ENCODE data around the gene DYNLT3. TPM values are rescaled to one million over a fixed set of nuclear protein-coding genes. Genes with fewer than 3 reads are reported as not detected.

DYNLT3 gene, protein sequence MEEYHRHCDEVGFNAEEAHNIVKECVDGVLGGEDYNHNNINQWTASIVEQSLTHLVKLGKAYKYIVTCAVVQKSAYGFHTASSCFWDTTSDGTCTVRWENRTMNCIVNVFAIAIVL
- 10 to 100 TPM; 50.4 to 52.9 TPM for total RNA-seq

DNA sequence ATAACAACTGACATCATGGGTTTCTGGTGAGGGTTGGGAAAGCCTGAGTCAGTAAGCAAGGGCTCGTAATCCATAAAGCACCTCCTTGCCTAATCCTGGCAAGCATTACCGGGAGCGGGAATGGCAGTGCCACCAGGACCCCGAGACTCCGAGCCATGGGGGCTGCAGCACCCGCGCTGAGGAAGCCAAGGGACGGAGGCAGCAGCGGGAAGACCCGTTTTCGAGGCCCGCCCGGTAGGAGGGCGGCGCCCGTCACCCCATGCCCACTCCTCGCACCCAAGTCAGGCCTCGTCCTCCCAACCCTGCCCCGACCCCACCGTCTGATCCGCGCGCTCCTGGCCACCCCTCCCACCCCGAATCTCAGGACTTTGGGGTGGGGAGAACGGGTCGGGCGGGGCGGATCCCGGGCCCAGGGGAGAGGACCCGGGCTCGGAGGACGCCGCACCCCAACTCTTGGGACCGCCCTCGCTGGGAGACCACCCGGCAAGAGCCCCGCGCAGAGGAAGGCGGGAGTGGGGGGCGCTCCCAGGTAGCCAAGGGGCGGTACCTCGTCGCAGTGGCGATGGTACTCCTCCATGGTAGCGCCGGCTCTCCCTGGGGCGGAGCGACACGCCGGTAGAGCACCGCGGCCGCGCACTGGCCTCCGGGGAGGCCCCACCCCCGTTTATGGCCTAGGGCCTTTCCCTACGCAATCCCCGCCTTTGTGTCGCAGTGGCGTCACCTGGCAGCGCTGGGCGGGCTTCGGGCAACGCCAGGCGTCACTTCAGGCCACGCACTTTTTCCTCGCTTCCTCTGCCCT lies at the start of gene DYNLT3:
DYNLT3 (minus strand) TSS at position 638 of the 799 bp plus-strand sequence; CDS start at position 577, 61 bp downstream.
- ATAC-seq (ENCODE audit: insufficient number of reproducible peaks, low FRiP score, low read depth) (peak; percentile 89), DNase-seq (ENCODE audit: low spot score) (peak; percentile 10)
- Histone ChIP-seq H3K9me3 (no peaks in the 10 kb centered on the region), H3K27me3 (replicated peaks; ENCODE audit: insufficient read depth) (no peaks in the 10 kb centered on the region), H3K4me1 (ENCODE audit: control insufficient read depth in 1 of 2, low read depth in 2 of 2) (peaks cover 3 to 8% of the 10 kb centered on the region in 2 donors), H3K27ac (peak within 1 kb of the TSS; percentile 76 to 91), H3K4me3 (peak within 1 kb of the TSS; percentile 92), H3K36me3 (no peaks in the 10 kb centered on the region)
- TF ChIP-seq, protein P1, sequence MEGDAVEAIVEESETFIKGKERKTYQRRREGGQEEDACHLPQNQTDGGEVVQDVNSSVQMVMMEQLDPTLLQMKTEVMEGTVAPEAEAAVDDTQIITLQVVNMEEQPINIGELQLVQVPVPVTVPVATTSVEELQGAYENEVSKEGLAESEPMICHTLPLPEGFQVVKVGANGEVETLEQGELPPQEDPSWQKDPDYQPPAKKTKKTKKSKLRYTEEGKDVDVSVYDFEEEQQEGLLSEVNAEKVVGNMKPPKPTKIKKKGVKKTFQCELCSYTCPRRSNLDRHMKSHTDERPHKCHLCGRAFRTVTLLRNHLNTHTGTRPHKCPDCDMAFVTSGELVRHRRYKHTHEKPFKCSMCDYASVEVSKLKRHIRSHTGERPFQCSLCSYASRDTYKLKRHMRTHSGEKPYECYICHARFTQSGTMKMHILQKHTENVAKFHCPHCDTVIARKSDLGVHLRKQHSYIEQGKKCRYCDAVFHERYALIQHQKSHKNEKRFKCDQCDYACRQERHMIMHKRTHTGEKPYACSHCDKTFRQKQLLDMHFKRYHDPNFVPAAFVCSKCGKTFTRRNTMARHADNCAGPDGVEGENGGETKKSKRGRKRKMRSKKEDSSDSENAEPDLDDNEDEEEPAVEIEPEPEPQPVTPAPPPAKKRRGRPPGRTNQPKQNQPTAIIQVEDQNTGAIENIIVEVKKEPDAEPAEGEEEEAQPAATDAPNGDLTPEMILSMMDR (IDR thresholded peaks at IDR 0.05): no peak

DNA sequence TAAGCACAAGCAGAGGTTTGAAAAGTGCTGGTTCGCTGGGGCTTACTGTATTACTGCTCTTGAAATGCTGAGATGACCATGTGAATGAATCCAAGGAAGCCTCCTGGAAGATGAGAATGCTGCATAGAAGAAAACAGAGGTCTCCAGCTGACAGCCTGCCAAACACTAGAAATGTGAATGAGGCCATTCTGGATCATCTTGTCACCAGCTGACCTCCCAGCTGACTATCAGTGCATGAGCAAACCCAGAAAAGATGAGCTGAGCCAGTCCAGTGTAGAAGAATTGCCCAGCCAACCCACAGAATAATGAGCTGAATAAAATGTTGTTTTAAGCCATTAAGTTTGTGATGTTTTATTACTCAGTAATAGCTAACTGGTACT lies 49.1 kb upstream of the DYNLT3 start:
- H3K4me3 ChIP-seq: no peak overlapping the region
- H3K27ac ChIP-seq: no peak overlapping the region
- no peaks in the 10 kb centered on the region for H3K9me3 ChIP-seq
- H3K4me1 ChIP-seq (ENCODE audit: control insufficient read depth in 1 of 2, low read depth in 2 of 2): no peaks in the 10 kb centered on the region
- TF ChIP-seq, protein P1 (IDR thresholded peaks at IDR 0.05): no peak
- DNase-seq (ENCODE audit: low spot score) (no peak), ATAC-seq (ENCODE audit: insufficient number of reproducible peaks, low FRiP score, low read depth) (no peak)
- H3K27me3 ChIP-seq (replicated peaks; ENCODE audit: insufficient read depth): no peaks in the 10 kb centered on the region
- H3K36me3 ChIP-seq: no peaks in the 10 kb centered on the region

DNA sequence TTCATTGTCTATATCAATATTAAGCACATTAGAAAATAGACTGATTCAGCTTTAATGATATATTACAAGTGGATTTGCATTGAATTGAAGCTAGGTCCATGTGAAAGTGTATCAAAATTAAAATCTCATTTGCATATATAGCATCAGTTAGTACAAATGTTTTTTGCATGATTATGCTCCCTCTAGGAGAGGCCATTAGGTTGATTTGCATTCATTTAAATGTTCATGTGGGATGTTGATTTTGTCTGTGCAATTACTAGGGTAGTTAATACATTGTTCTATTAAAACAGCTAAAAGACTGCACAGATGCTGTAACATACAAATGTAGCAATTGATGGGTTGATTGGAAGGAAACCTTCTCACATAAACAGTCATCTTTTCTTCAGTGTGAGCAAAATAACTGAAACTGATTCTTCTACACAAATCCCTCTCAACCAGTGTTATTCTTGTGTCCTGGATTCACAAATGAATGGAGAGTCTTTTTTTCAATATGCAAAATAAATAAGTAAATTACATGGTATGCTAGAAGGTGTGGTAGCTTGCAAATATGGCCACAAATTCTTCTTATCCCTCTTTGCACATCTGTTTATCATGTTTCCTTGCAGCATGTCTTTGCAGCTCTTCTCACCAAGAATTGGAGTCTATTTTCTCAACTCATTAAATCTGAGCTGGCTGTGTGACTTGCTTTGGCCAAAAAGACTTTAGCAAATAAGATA lies 48.6 kb upstream of the DYNLT3 start:
- no peak overlapping the region for H3K4me3 ChIP-seq
- TF ChIP-seq, protein P1 (IDR thresholded peaks at IDR 0.05): no peak
- H3K27ac ChIP-seq: no peak overlapping the region
- no peaks in the 10 kb centered on the region for H3K27me3 ChIP-seq (replicated peaks; ENCODE audit: insufficient read depth)
- no peaks in the 10 kb centered on the region for H3K4me1 ChIP-seq (ENCODE audit: control insufficient read depth in 1 of 2, low read depth in 2 of 2)
- H3K9me3 ChIP-seq: no peaks in the 10 kb centered on the region
- DNase-seq (ENCODE audit: low spot score) (no peak), ATAC-seq (ENCODE audit: insufficient number of reproducible peaks, low FRiP score, low read depth) (no peak)
- H3K36me3 ChIP-seq: no peaks in the 10 kb centered on the region

DNA sequence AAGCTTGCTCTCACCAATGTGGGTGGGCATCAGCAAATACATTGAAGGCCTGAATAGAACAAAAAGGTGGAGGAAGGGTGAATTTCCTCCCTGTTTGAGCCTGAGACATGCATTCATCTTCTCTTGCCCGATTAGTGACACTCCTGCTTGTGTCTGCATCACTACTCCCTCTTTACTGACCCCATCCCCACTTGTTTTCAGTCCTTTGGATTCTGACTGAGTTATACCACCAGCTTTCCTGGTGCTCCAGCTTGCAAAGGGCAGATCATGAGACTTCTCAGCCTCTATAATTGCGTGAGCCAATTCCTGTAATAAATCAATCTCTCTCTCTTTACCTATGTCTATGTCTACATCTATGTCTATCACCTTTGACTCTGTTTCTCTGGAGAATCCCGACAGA lies 47.4 kb upstream of the DYNLT3 start:
- H3K9me3 ChIP-seq: no peaks in the 10 kb centered on the region
- H3K27ac ChIP-seq: no peak overlapping the region
- TF ChIP-seq, protein P1 (IDR thresholded peaks at IDR 0.05): no peak
- DNase-seq (ENCODE audit: low spot score): no peak
- H3K4me3 ChIP-seq: no peak overlapping the region
- H3K4me1 ChIP-seq (ENCODE audit: control insufficient read depth in 1 of 2, low read depth in 2 of 2): no peaks in the 10 kb centered on the region
- H3K36me3 ChIP-seq: no peaks in the 10 kb centered on the region
- ATAC-seq (ENCODE audit: insufficient number of reproducible peaks, low FRiP score, low read depth): no peak
- H3K27me3 ChIP-seq (replicated peaks; ENCODE audit: insufficient read depth): no peaks in the 10 kb centered on the region

DNA sequence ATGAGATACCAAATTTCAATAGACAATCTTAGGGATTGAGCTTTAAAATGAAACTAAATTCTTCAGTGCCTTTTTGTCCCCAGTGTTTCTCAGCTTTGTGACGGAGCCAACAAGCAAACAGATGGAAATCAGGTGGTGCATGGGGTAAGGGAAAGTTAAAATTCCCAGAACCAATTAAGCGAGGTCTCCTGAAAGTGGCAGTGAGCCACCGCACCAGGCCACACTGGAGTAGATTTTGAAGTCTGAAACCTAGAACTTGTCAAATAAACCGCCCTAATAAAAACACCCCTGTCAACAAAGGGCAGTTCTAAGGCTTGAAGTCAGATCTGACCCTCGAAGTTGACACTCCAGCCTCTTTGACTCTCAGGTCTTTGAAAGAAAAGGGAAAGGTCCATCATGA lies 40.6 kb upstream of the DYNLT3 start:
- no peaks in the 10 kb centered on the region for H3K4me1 ChIP-seq (ENCODE audit: control insufficient read depth in 1 of 2, low read depth in 2 of 2)
- DNase-seq (ENCODE audit: low spot score): no peak
- no peak for ATAC-seq (ENCODE audit: insufficient number of reproducible peaks, low FRiP score, low read depth)
- no peaks in the 10 kb centered on the region for H3K9me3 ChIP-seq
- no peaks in the 10 kb centered on the region for H3K27me3 ChIP-seq (replicated peaks; ENCODE audit: insufficient read depth)
- TF ChIP-seq, protein P1 (IDR thresholded peaks at IDR 0.05): no peak
- H3K27ac ChIP-seq: no peak overlapping the region
- H3K36me3 ChIP-seq: no peaks in the 10 kb centered on the region
- no peak overlapping the region for H3K4me3 ChIP-seq

Measured in thoracic aorta (tissue), 2 donors.